ENCODE measurements around the gene P2RY1. TPM values are rescaled to one million over a fixed set of nuclear protein-coding genes. Genes with fewer than 3 reads are reported as not detected.
"Not testable (repeated sequence)": the region's sequence is repeated elsewhere in the genome, so short reads cannot be mapped to it uniquely, and the experiment has no call there.

Gene P2RY1
- total RNA-seq, 1 donor from 2014 or later, result 0.05 TPM

DNA sequence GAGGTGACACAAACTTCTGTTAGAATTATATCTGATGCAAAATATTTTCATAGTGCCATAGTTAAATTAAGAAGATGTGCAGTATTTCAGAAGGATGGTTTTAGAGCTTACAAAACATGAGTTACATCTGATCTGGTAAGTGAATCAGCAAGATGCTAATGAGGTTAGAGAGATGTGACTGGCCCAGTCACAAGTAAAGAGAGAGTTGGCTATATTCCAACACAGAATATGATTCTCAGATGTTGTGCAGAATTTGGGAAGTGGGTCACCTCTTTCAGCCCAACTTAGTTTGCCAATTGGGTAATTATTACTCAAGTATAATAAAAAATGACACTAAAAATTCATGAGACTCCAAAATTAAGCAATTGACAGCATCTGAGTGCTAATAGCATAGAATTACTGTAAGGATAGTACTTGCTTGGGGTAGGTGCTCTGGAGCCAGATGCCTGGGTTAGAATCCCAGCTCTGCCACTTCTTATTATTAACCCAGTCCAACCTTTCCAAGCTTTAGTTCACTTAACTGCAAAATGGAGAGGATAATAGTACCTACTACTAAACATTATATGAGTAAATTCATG is 30.8 kb downstream of the P2RY1 start:
- Mint-ChIP-seq H3K9me3 (ENCODE audit: low read depth) (no peaks in the 10 kb centered on the region), H3K27me3 (ENCODE audit: low read depth) (peaks cover 5% of the 10 kb centered on the region), H3K27ac (ENCODE audit: unreplicated experiment) (no peak overlapping the region)

DNA sequence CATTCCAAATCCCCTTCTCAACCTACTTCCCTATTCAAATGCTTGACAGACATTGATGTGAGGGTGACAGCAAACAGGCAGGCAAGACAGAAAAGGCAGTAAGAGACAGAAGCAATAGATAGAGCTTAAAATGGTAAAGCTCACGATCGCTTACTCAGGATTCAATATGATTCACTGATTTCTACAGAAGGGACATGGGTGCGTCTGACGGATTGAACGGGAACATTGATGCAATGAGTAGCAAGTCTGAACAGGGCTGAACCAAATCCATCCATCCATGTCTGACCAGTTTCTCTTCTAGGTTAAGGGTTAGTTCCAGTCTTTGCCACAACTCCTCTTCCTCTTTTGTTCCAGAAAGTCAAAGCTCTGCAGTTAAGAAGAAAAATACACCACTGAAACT is 35.1 kb downstream of the P2RY1 start:
- Mint-ChIP-seq H3K36me3 (ENCODE audit: low read depth) (no peaks in the 10 kb centered on the region), H3K4me3 (ENCODE audit: unreplicated experiment) (no peak overlapping the region), H3K9me3 (ENCODE audit: low read depth) (peaks cover 7% of the 10 kb centered on the region), H3K27me3 (ENCODE audit: low read depth) (peaks cover 8% of the 10 kb centered on the region), H3K27ac (ENCODE audit: unreplicated experiment) (no peak overlapping the region), H3K4me1 (ENCODE audit: low read depth) (no peaks in the 10 kb centered on the region)
- DNase-seq (ENCODE audit: low spot score), result no peak
- TF ChIP-seq, protein P1, sequence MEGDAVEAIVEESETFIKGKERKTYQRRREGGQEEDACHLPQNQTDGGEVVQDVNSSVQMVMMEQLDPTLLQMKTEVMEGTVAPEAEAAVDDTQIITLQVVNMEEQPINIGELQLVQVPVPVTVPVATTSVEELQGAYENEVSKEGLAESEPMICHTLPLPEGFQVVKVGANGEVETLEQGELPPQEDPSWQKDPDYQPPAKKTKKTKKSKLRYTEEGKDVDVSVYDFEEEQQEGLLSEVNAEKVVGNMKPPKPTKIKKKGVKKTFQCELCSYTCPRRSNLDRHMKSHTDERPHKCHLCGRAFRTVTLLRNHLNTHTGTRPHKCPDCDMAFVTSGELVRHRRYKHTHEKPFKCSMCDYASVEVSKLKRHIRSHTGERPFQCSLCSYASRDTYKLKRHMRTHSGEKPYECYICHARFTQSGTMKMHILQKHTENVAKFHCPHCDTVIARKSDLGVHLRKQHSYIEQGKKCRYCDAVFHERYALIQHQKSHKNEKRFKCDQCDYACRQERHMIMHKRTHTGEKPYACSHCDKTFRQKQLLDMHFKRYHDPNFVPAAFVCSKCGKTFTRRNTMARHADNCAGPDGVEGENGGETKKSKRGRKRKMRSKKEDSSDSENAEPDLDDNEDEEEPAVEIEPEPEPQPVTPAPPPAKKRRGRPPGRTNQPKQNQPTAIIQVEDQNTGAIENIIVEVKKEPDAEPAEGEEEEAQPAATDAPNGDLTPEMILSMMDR (IDR thresholded peaks at IDR 0.05), result no peak

More for the DNA sequence above, 30.8 kb downstream of the P2RY1 start:
- TF ChIP-seq, protein P1 (IDR thresholded peaks at IDR 0.05), result no peak
- Mint-ChIP-seq H3K4me1 (ENCODE audit: low read depth) (no peaks in the 10 kb centered on the region), H3K4me3 (ENCODE audit: unreplicated experiment) (no peak overlapping the region), H3K36me3 (ENCODE audit: low read depth) (no peaks in the 10 kb centered on the region)
- no peak for DNase-seq (ENCODE audit: low spot score)

DNA sequence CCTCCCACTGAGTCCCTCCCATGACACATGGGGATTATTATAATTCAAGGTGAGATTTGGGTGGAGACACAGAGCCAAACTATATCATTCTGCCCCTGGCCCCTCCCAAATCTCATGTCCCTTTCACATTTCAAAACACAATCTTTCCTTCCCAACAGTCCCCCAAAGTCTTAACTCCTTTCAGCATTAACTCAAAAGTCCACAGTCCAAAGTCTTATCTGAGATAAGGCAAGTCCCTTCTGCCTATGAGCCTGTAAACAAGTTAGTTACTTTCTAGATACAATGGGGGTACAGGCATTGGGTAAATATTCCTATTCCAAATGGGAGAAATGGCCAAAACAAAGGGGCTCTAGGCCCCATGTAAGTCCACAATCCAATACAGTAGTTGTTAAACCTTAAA is 38.4 kb downstream of the P2RY1 start:
- H3K9me3 Mint-ChIP-seq (ENCODE audit: low read depth); H3K36me3 Mint-ChIP-seq (ENCODE audit: low read depth); H3K27me3 Mint-ChIP-seq (ENCODE audit: low read depth): not testable (repeated sequence)

DNA sequence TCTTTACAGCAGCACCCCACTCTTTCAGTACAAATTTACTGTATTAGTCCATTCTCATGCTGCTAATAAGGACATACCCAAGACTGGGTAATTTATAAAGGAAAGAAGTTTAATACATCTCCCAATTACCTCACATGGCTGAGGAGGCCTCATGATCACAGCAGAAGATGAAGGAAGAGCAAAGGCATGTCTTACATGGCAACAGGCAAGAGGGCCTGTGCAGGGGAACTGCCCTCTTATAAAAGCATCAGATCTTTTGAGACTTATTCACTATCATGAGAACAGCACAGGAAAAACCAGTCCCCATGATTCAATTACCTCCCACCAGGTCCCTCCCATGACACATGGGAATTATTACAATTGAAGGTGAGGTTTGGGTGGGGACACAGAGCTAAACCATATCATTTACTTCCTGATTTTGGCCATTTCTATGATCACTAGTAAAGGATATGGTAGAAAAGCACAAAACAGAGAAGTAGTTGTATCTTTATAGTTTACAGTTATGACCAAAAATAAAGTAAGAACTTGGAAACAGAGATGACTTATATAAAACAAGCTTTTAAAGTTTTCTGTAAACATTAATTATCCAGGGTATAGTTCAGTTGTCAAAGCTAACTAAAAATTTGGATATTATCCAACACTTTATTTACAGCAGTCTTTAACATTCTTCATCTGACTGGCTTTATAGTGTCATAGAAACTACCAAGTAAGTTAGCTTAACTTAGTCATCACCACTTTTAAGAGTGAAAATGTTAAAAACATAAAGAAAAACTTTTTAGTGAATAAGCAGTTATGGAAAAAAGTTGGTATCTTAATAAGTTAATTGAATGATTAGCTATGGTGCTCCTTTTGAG is 40.2 kb downstream of the P2RY1 start:
- Mint-ChIP-seq H3K4me3 (ENCODE audit: unreplicated experiment) (no peak overlapping the region), H3K9me3 (ENCODE audit: low read depth) (peaks cover 10% of the 10 kb centered on the region), H3K36me3 (ENCODE audit: low read depth) (peaks cover 2% of the 10 kb centered on the region), H3K4me1 (ENCODE audit: low read depth) (no peaks in the 10 kb centered on the region), H3K27ac (ENCODE audit: unreplicated experiment) (no peak overlapping the region), H3K27me3 (ENCODE audit: low read depth) (peaks cover 9% of the 10 kb centered on the region)
- no peak for DNase-seq (ENCODE audit: low spot score)
- TF ChIP-seq, protein P1 (IDR thresholded peaks at IDR 0.05), result no peak

More for the DNA sequence above, 38.4 kb downstream of the P2RY1 start:
- H3K4me1 Mint-ChIP-seq (ENCODE audit: low read depth); H3K4me3 Mint-ChIP-seq (ENCODE audit: unreplicated experiment); DNase-seq (ENCODE audit: low spot score); H3K27ac Mint-ChIP-seq (ENCODE audit: unreplicated experiment): not testable (repeated sequence)

DNA sequence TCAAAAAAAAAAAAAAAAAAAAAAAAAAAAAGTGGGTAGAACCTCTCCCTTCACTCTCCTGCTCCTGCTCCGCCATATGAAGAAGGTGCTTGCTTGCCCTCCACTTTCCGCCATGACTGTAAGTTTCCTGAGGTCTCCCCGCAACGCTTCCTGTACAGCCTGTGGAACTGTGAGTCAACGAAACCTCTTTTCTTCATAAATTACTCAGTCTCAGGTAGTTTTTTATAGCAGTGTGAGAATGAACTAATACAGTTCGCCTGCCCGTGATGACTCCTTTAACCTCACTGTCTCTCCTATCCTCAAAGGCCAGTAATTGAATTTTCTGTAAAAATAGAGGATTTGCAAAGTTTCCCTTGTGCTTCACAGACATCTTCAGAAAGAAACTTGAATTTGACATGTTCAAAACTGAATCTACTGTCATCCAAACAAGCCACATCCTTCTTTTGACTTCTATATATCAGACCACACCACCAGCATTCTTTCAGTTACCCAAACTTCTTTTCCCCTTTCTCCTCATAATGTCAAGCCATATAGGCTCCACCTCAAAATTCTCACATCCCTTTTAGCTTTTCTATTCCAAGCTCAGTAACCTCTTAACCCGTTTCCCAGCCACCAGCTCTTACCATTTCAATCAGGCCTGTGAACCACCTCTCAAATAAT is 44.3 kb downstream of the P2RY1 start:
- peaks cover 2% of the 10 kb centered on the region for H3K36me3 Mint-ChIP-seq (ENCODE audit: low read depth)

More for the DNA sequence above, 44.3 kb downstream of the P2RY1 start:
- no peaks in the 10 kb centered on the region for H3K4me1 Mint-ChIP-seq (ENCODE audit: low read depth)
- H3K4me3 Mint-ChIP-seq (ENCODE audit: unreplicated experiment), result no peak overlapping the region
- DNase-seq (ENCODE audit: low spot score), result no peak
- TF ChIP-seq, protein P1 (IDR thresholded peaks at IDR 0.05), result no peak
- peaks cover 4% of the 10 kb centered on the region for H3K27me3 Mint-ChIP-seq (ENCODE audit: low read depth)
- peaks cover 8% of the 10 kb centered on the region for H3K9me3 Mint-ChIP-seq (ENCODE audit: low read depth)
- H3K27ac Mint-ChIP-seq (ENCODE audit: unreplicated experiment), result no peak overlapping the region

Measured in chondrocyte (in vitro differentiated cells).